Measurements from ENCODE around the gene ZNRF1. TPM values are rescaled to one million over a fixed set of nuclear protein-coding genes. Genes with fewer than 3 reads are reported as not detected.

Gene ZNRF1
- total and polyA plus RNA-seq, 2 of the 8 experiments (the other 6 are each of a cell fraction or from before 2014, with no cell fraction given) = 33.5 to 52.9 TPM

- TF ChIP-seq EP300 (IDR thresholded peaks at IDR 0.05; ENCODE audit: borderline replicate concordance in 1 of 2, low read depth in 2 of 2, low read length in 2 of 2) = no peak
- no peak for TF ChIP-seq RAD21 (IDR thresholded peaks at IDR 0.05 in 1 of 2, conservative IDR thresholded peaks at IDR 0.05 in 1 of 2; ENCODE audit: low read depth in 2 of 2, low read length in 2 of 2)
- no peak for TF ChIP-seq SP1 (IDR thresholded peaks at IDR 0.05; ENCODE audit: low read depth, low read length)
- TF ChIP-seq POLR2A (IDR thresholded peaks at IDR 0.05; ENCODE audit: control extremely low read depth in 1 of 2, low read depth in 2 of 2, low read length in 2 of 2) = no peak
- no peak for TF ChIP-seq JUND (IDR thresholded peaks at IDR 0.05; ENCODE audit: low read length)
- no peak for TF ChIP-seq SIN3A (conservative IDR thresholded peaks at IDR 0.05 in 1 of 2, IDR thresholded peaks at IDR 0.05 in 1 of 2; ENCODE audit: low read depth in 1 of 2, low read length in 2 of 2)
- no peak for TF ChIP-seq E2F6 (IDR thresholded peaks at IDR 0.05)
- no peak for TF ChIP-seq ZNF274 (IDR thresholded peaks at IDR 0.05; ENCODE audit: borderline replicate concordance, extremely low read depth, low read length)
Observed at GRCh38 chr16:75002474-75002873, 3.6 kb downstream of the ZNRF1 start (continued).

All from H1 (cell line).